Naive thymus-derived CD4-positive, alpha-beta T cell (primary cell): ENCODE measurements around the gene ARSA. TPM values are rescaled to one million over a fixed set of nuclear protein-coding genes. Genes with fewer than 3 reads are reported as not detected.
"Not testable (repeated sequence)": the region's sequence is repeated elsewhere in the genome, so short reads cannot be mapped to it uniquely, and the experiment has no call there.

Experiments
- ATAC-seq: fragments of 150-1000 bp; cut with Tn5 transposase; 2 replicates; pipeline ENCODE4 v1.10.0; 2021; ENCODE audit warnings: mild to moderate bottlenecking, moderate library complexity
- CTCF ChIA-PET: fragments of 350-600 bp; sonication (Branson Sonifier 250); formaldehyde crosslinking; loops from one replicate; lab custom pipeline; 2021; ENCODE audit warnings: antibody characterized with exemption; lab: Charles Lee
- POLR2A ChIA-PET: fragments of 350-600 bp; sonication (Branson Sonifier 250); formaldehyde crosslinking; loops from one replicate; lab custom pipeline; 2021; ENCODE audit warnings: antibody characterized with exemption, inconsistent platforms; lab: Charles Lee
- DNase-seq, 9 donors: peaks; one replicate each; pipeline versions ENCODE4 v3.0.0 to v3.0.0-alpha.2; 2020 to 2022; ENCODE audit warnings: mixed read lengths in 1 of 9
- H3K27ac ChIP-seq: one replicate; pipeline ENCODE4 v1.7.0; 2013; ENCODE audit warnings: mild to moderate bottlenecking, low read depth, low read length, moderate library complexity
- H3K27me3 ChIP-seq, 2 donors: one replicate each; pipeline ENCODE4 v1.7.0; 2013; ENCODE audit warnings: low read length in 2 of 2, mild to moderate bottlenecking in 2 of 2, moderate library complexity in 2 of 2; ENCODE audit not compliant: control insufficient read depth in 2 of 2, insufficient read depth in 2 of 2
- H3K36me3 ChIP-seq, 3 experiments: 1 replicate in 2 of 3; 2 replicates in 1 of 3; pipeline ENCODE4 v1.7.0; 2013; ENCODE audit warnings: low read length in 3 of 3, mild to moderate bottlenecking in 3 of 3, moderate library complexity in 1 of 3; ENCODE audit not compliant: insufficient read depth in 3 of 3, control insufficient read depth in 2 of 3
- H3K4me1 ChIP-seq, 2 donors: one replicate each; pipeline ENCODE4 v1.7.0; 2013; ENCODE audit warnings: low read length in 2 of 2, mild to moderate bottlenecking in 2 of 2, moderate library complexity in 1 of 2; ENCODE audit not compliant: control insufficient read depth in 2 of 2, insufficient read depth in 2 of 2
- H3K4me3 ChIP-seq: 2 replicates; pipeline ENCODE4 v1.7.0; 2013; ENCODE audit warnings: mild to moderate bottlenecking, low read length
- H3K9me3 ChIP-seq, 3 experiments: 1 replicate in 2 of 3; 2 replicates in 1 of 3; pipeline ENCODE4 v1.7.0; 2013; ENCODE audit warnings: low read length in 3 of 3; ENCODE audit not compliant: control insufficient read depth in 2 of 3
- H3K27ac Mint-ChIP-seq, 9 donors: one replicate each; pipeline ENCODE4 v1.8.0; 2020 to 2022; ENCODE audit warnings: mixed read lengths in 9 of 9, mild to moderate bottlenecking in 8 of 9, moderate library complexity in 5 of 9, inconsistent platforms in 2 of 9
- H3K27me3 Mint-ChIP-seq, 5 donors: one replicate each; pipeline ENCODE4 v1.8.0; 2021 to 2022; ENCODE audit warnings: mixed read lengths in 5 of 5, mild to moderate bottlenecking in 1 of 5
- H3K36me3 Mint-ChIP-seq, 5 donors: one replicate each; pipeline ENCODE4 v1.8.0; 2020 to 2022; ENCODE audit warnings: mixed read lengths in 5 of 5, mild to moderate bottlenecking in 3 of 5, inconsistent platforms in 1 of 5
- H3K4me1 Mint-ChIP-seq, 7 donors: one replicate each; pipeline ENCODE4 v1.8.0; 2020 to 2022; ENCODE audit warnings: mixed read lengths in 7 of 7, mild to moderate bottlenecking in 3 of 7, inconsistent platforms in 1 of 7
- H3K4me3 Mint-ChIP-seq, 10 donors: one replicate each; pipeline ENCODE4 v1.8.0; 2020 to 2022; ENCODE audit warnings: mild to moderate bottlenecking in 10 of 10, mixed read lengths in 10 of 10, moderate library complexity in 6 of 10, inconsistent platforms in 2 of 10
- H3K9me3 Mint-ChIP-seq, 11 donors: one replicate each; pipeline ENCODE4 v1.8.0; 2020 to 2022; ENCODE audit warnings: mixed read lengths in 11 of 11, mild to moderate bottlenecking in 4 of 11, inconsistent platforms in 1 of 11, moderate library complexity in 1 of 11
- intact Hi-C, 2 donors: fragments of 100-400 bp; cut with micrococcal nuclease; formaldehyde crosslinking; loops; one replicate each; pipeline ENCODE4 v1.15.1; 2023
- polyA plus RNA-seq, 2 donors: library from polyadenylated mRNA; unstranded; fragments of 300-500 nt; fragmentation: Illumina TruSeq; gene quantifications; one replicate each; pipeline ENCODE4 v1.2.3, GENCODE V29; 2021
- total RNA-seq, 6 experiments: library from RNA in 5 of 6; stranded (reverse) in 5 of 6; gene quantifications; 1 replicate in 5 of 6; 2 replicates in 1 of 6; pipeline ENCODE4 v1.2.3 and lab custom pipeline; 2021 to 2026

The ARSA gene
- total and polyA plus RNA-seq, 7 experiments from 2014 or later: 7.1 to 96.3 (median 64.3) TPM

GRCh38 chr22:50656122-50657070 is 28.4 kb upstream of the ARSA start:
- Histone ChIP-seq H3K4me1 (no peaks in the 10 kb centered on the region), H3K4me3 (no peak overlapping the region), H3K9me3 (no peaks in the 10 kb centered on the region), H3K27ac (no peak overlapping the region), H3K36me3 (no peaks in the 10 kb centered on the region), H3K27me3 (no peaks in the 10 kb centered on the region)
- H3K9me3 Mint-ChIP-seq: no peaks in the 10 kb centered on the region
- no peak overlapping the region for H3K4me3 Mint-ChIP-seq
- DNase-seq (no peak), ATAC-seq (no peak)
- no peaks in the 10 kb centered on the region for H3K4me1 Mint-ChIP-seq
- ChIA-PET POLR2A (interaction anchor here (0.8 kb wide), 1 partner anchor 35 kb away, joined by 4 read pairs; no protein-coding TSS in a partner anchor), CTCF (no interaction called here)
- H3K27me3 Mint-ChIP-seq: peaks cover 0 to 14% (median 9%) of the 10 kb centered on the region in 5 donors
- peaks cover 0 to 4% (median 0%) of the 10 kb centered on the region in 5 donors for H3K36me3 Mint-ChIP-seq
- intact Hi-C loops: no loop called here
- no peak overlapping the region for H3K27ac Mint-ChIP-seq

GRCh38 chr22:50654664-50655063 is 26.7 kb upstream of the ARSA start:
- H3K9me3 Mint-ChIP-seq, H3K4me3 ChIP-seq, H3K27me3 Mint-ChIP-seq, H3K27ac ChIP-seq, CTCF ChIA-PET, intact Hi-C loops, ATAC-seq, H3K9me3 ChIP-seq, H3K4me3 Mint-ChIP-seq, H3K4me1 Mint-ChIP-seq, H3K4me1 ChIP-seq, H3K27me3 ChIP-seq, H3K36me3 ChIP-seq, H3K27ac Mint-ChIP-seq, POLR2A ChIA-PET, H3K36me3 Mint-ChIP-seq, DNase-seq: not testable (repeated sequence)

- Mint-ChIP-seq H3K9me3 (peaks cover 0 to 12% (median 4%) of the 10 kb centered on the region in 11 donors), H3K4me3 (no peak overlapping the region), H3K27me3 (peaks cover 0 to 6% (median 2%) of the 10 kb centered on the region in 5 donors), H3K4me1 (no peaks in the 10 kb centered on the region), H3K27ac (no peak overlapping the region), H3K36me3 (peaks cover 0 to 2% (median 0%) of the 10 kb centered on the region in 5 donors)
- H3K9me3 ChIP-seq: no peaks in the 10 kb centered on the region
- H3K27ac ChIP-seq: no peak overlapping the region
- no peak overlapping the region for H3K4me3 ChIP-seq
- no peaks in the 10 kb centered on the region for H3K27me3 ChIP-seq
- H3K36me3 ChIP-seq: no peaks in the 10 kb centered on the region
- ATAC-seq (no peak), DNase-seq (no peak)
- intact Hi-C loops: no loop called here
- ChIA-PET CTCF (no interaction called here), POLR2A (no interaction called here)
- H3K4me1 ChIP-seq: no peaks in the 10 kb centered on the region
Measured at GRCh38 chr22:50653256-50653655, 25.3 kb upstream of the ARSA start.

GRCh38 chr22:50643821-50644101 is 15.8 kb upstream of the ARSA start:
- H3K9me3 Mint-ChIP-seq, POLR2A ChIA-PET, DNase-seq, H3K9me3 ChIP-seq, H3K27ac ChIP-seq, H3K27ac Mint-ChIP-seq, H3K4me1 ChIP-seq, ATAC-seq, H3K4me3 ChIP-seq, H3K36me3 Mint-ChIP-seq, intact Hi-C loops, CTCF ChIA-PET, H3K4me3 Mint-ChIP-seq, H3K4me1 Mint-ChIP-seq, H3K27me3 ChIP-seq, H3K36me3 ChIP-seq: not testable (repeated sequence)
- peaks cover 0 to 24% (median 13%) of the 10 kb centered on the region in 5 donors for H3K27me3 Mint-ChIP-seq

- H3K36me3 ChIP-seq, ATAC-seq, POLR2A ChIA-PET, H3K27ac Mint-ChIP-seq, H3K4me3 Mint-ChIP-seq, H3K27ac ChIP-seq, H3K36me3 Mint-ChIP-seq, DNase-seq, H3K4me3 ChIP-seq, H3K4me1 ChIP-seq, H3K9me3 ChIP-seq, H3K4me1 Mint-ChIP-seq, intact Hi-C loops, CTCF ChIA-PET, H3K27me3 ChIP-seq, H3K9me3 Mint-ChIP-seq: not testable (repeated sequence)
- peaks cover 0 to 24% (median 13%) of the 10 kb centered on the region in 5 donors for H3K27me3 Mint-ChIP-seq
Measured at GRCh38 chr22:50643021-50643820, 15.3 kb upstream of the ARSA start.

- DNase-seq (no peak), ATAC-seq (no peak)
- Mint-ChIP-seq H3K4me1 (peaks cover 0 to 4% (median 0%) of the 10 kb centered on the region in 7 donors), H3K36me3 (peaks cover 0 to 2% (median 0%) of the 10 kb centered on the region in 5 donors), H3K9me3 (peaks cover 0 to 3% (median 0%) of the 10 kb centered on the region in 11 donors), H3K27me3 (peaks cover 0 to 24% (median 12%) of the 10 kb centered on the region in 5 donors), H3K4me3 (no peak overlapping the region), H3K27ac (no peak overlapping the region)
- intact Hi-C loops: no loop called here
- Histone ChIP-seq H3K9me3 (no peaks in the 10 kb centered on the region), H3K4me1 (no peaks in the 10 kb centered on the region), H3K27me3 (peaks cover 0 to 4% of the 10 kb centered on the region in 2 donors), H3K27ac (no peak overlapping the region), H3K4me3 (no peak overlapping the region), H3K36me3 (no peaks in the 10 kb centered on the region)
- CTCF ChIA-PET: interaction anchor here (0.5 to 1.8 kb wide), 4 partner anchors 21 to 50 kb away, joined by 3 to 5 read pairs (median 4); no protein-coding TSS in a partner anchor
- POLR2A ChIA-PET: no interaction called here
Measured at GRCh38 chr22:50641696-50642607, 14.0 kb upstream of the ARSA start.
